KOPT-K1 (cell line): ENCODE results near the gene MARCHF6.
A peak's percentile ranks its signal among the peaks of the same experiment; 100 is the strongest.
"Not testable (repeated sequence)": the region's sequence is repeated elsewhere in the genome, so short reads cannot be mapped to it uniquely, and the experiment has no call there.

ENCODE experiments used
- H3K27ac ChIP-seq: fragments of 200-600 bp; sonication (generic); 2 replicates; pipeline ENCODE4 v1.5.1; 2016; ENCODE audit warnings: antibody characterized with exemption, mild to moderate bottlenecking, low read depth, low read length; ENCODE audit not compliant: poor library complexity, severe bottlenecking
- H3K36me3 ChIP-seq: fragments of 200-600 bp; sonication (generic); 2 replicates; pipeline ENCODE4 v1.5.1; 2017; ENCODE audit warnings: antibody characterized with exemption, mild to moderate bottlenecking, low read length, moderate library complexity; ENCODE audit not compliant: insufficient read depth
- H3K9me3 ChIP-seq: fragments of 200-600 bp; sonication (generic); 2 replicates; pipeline ENCODE4 v1.5.1; 2017; ENCODE audit warnings: antibody characterized with exemption, low read length, mild to moderate bottlenecking; ENCODE audit not compliant: insufficient read depth, poor library complexity, severe bottlenecking

MARCHF6 gene

GRCh38 chr5:10355071-10355889 is 1.8 kb downstream of the MARCHF6 start:
- peaks cover 7% of the 10 kb centered on the region; the same call in 1 of the 2 replicates for H3K36me3 ChIP-seq
- H3K9me3 ChIP-seq, result no peaks in the 10 kb centered on the region
- peak overlapping the region; percentile 86 for H3K27ac ChIP-seq

GRCh38 chr5:10358999-10359398 is 5.5 kb downstream of the MARCHF6 start:
- H3K27ac ChIP-seq, result no peak overlapping the region
- no peaks in the 10 kb centered on the region for H3K9me3 ChIP-seq
- H3K36me3 ChIP-seq, result peaks cover 7% of the 10 kb centered on the region; the same call in 1 of the 2 replicates

GRCh38 chr5:10360686-10361085 is 7.2 kb downstream of the MARCHF6 start:
- no peak overlapping the region for H3K27ac ChIP-seq
- peaks cover 7% of the 10 kb centered on the region; the same call in 1 of the 2 replicates for H3K36me3 ChIP-seq
- no peaks in the 10 kb centered on the region for H3K9me3 ChIP-seq

GRCh38 chr5:10363519-10364185 is 10.2 kb downstream of the MARCHF6 start:
- no peaks in the 10 kb centered on the region for H3K9me3 ChIP-seq
- no peak overlapping the region for H3K27ac ChIP-seq
- H3K36me3 ChIP-seq, result peaks cover 7% of the 10 kb centered on the region; the same call in 1 of the 2 replicates

GRCh38 chr5:10364186-10364689 is 10.7 kb downstream of the MARCHF6 start:
- no peak overlapping the region for H3K27ac ChIP-seq
- H3K9me3 ChIP-seq, result no peaks in the 10 kb centered on the region
- peaks cover 7% of the 10 kb centered on the region; the same call in 1 of the 2 replicates for H3K36me3 ChIP-seq

- no peaks in the 10 kb centered on the region; the same call in 1 of the 2 replicates for H3K36me3 ChIP-seq
- no peaks in the 10 kb centered on the region for H3K9me3 ChIP-seq
- no peak overlapping the region for H3K27ac ChIP-seq
Observed at GRCh38 chr5:10365782-10366181, 12.3 kb downstream of the MARCHF6 start.

- Histone ChIP-seq H3K36me3 (no peaks in the 10 kb centered on the region; the same call in 1 of the 2 replicates), H3K27ac (no peak overlapping the region), H3K9me3 (no peaks in the 10 kb centered on the region)
Observed at GRCh38 chr5:10366310-10367272, 13.1 kb downstream of the MARCHF6 start.

GRCh38 chr5:10367579-10367978 is 14.1 kb downstream of the MARCHF6 start:
- no peaks in the 10 kb centered on the region for H3K9me3 ChIP-seq
- H3K36me3 ChIP-seq, result no peaks in the 10 kb centered on the region; the same call in 1 of the 2 replicates
- H3K27ac ChIP-seq, result no peak overlapping the region

GRCh38 chr5:10370931-10371330 is 17.4 kb downstream of the MARCHF6 start:
- Histone ChIP-seq H3K9me3 (peaks cover 7% of the 10 kb centered on the region), H3K27ac (no peak overlapping the region), H3K36me3 (no peaks in the 10 kb centered on the region; the same call in 1 of the 2 replicates)

- not testable (repeated sequence) for H3K27ac ChIP-seq, H3K36me3 ChIP-seq, H3K9me3 ChIP-seq
Observed at GRCh38 chr5:10371369-10371768, 17.9 kb downstream of the MARCHF6 start.

- Histone ChIP-seq H3K36me3 (peaks cover 6% of the 10 kb centered on the region; the same call in 1 of the 2 replicates), H3K27ac (peak overlapping the region; percentile 51), H3K9me3 (peaks cover 7% of the 10 kb centered on the region)
Observed at GRCh38 chr5:10372726-10373709, 19.5 kb downstream of the MARCHF6 start.

GRCh38 chr5:10374046-10375022 is 20.8 kb downstream of the MARCHF6 start:
- peaks cover 7% of the 10 kb centered on the region for H3K9me3 ChIP-seq
- peak overlapping the region; percentile 51 for H3K27ac ChIP-seq
- H3K36me3 ChIP-seq, result peaks cover 8% of the 10 kb centered on the region

GRCh38 chr5:10375146-10375545 is 21.7 kb downstream of the MARCHF6 start:
- Histone ChIP-seq H3K36me3 (peaks cover 17% of the 10 kb centered on the region), H3K27ac (peak overlapping the region; percentile 51)

More at GRCh38 chr5:10375146-10375545, 21.7 kb downstream of the MARCHF6 start:
- not testable (repeated sequence) for H3K9me3 ChIP-seq
